HG03175 (cell line): Measurements from ENCODE around the gene SH3BP5.
"Not testable (repeated sequence)": the region's sequence is repeated elsewhere in the genome, so short reads cannot be mapped to it uniquely, and the experiment has no call there.

Experiments
- ATAC-seq: cut with Tn5 transposase; IDR thresholded peaks from one replicate; pipeline ENCODE4 v1.9.1; 2021; ENCODE audit warnings: mild to moderate bottlenecking, moderate library complexity; ENCODE audit not compliant: unreplicated experiment

The SH3BP5 gene

GRCh38 chr3:15332405-15333098 lies at the start of gene SH3BP5:
Gene SH3BP5, minus strand, starts transcription at chr3:15332586. Its CDS starts 178 bp downstream, at chr3:15332408.
- peak; percentile 85 for ATAC-seq

- ATAC-seq, result no peak
These were observed 48.8 kb upstream of the SH3BP5 start for GRCh38 chr3:15380980-15381890.

GRCh38 chr3:15377961-15378791 lies 45.8 kb upstream of the SH3BP5 start:
- ATAC-seq, result peak; percentile 91

- ATAC-seq, result no peak
These were observed 43.1 kb upstream of the SH3BP5 start for GRCh38 chr3:15375461-15376000.

- no peak for ATAC-seq
These were observed 40.5 kb upstream of the SH3BP5 start for GRCh38 chr3:15372918-15373317.

GRCh38 chr3:15368561-15369135 lies 36.3 kb upstream of the SH3BP5 start:
- ATAC-seq, result no peak

GRCh38 chr3:15367059-15367458 lies 34.7 kb upstream of the SH3BP5 start:
- ATAC-seq, result no peak

- not testable (repeated sequence) for ATAC-seq
These were observed 31.7 kb upstream of the SH3BP5 start for GRCh38 chr3:15364078-15364477.

GRCh38 chr3:15361494-15362214 lies 29.3 kb upstream of the SH3BP5 start:
- peak; percentile 76 for ATAC-seq

GRCh38 chr3:15360788-15361493 lies 28.6 kb upstream of the SH3BP5 start:
- no peak for ATAC-seq

GRCh38 chr3:15359677-15360397 lies 27.5 kb upstream of the SH3BP5 start:
- no peak for ATAC-seq

GRCh38 chr3:15356651-15357061 lies 24.3 kb upstream of the SH3BP5 start:
- not testable (repeated sequence) for ATAC-seq

- ATAC-seq, result no peak
These were observed 23.8 kb upstream of the SH3BP5 start for GRCh38 chr3:15356176-15356575.

- no peak for ATAC-seq
These were observed 22.7 kb upstream of the SH3BP5 start for GRCh38 chr3:15355086-15355485.

- no peak for ATAC-seq
These were observed 22.1 kb upstream of the SH3BP5 start for GRCh38 chr3:15354485-15354884.

- ATAC-seq, result no peak
These were observed 17.8 kb upstream of the SH3BP5 start for GRCh38 chr3:15350141-15350540.

- ATAC-seq, result not testable (repeated sequence)
These were observed 17.1 kb upstream of the SH3BP5 start for GRCh38 chr3:15349438-15349837.

- ATAC-seq, result no peak
These were observed 15.9 kb upstream of the SH3BP5 start for GRCh38 chr3:15348246-15348645.

GRCh38 chr3:15347737-15348110 lies 15.3 kb upstream of the SH3BP5 start:
- no peak for ATAC-seq
